ENCODE measurements around the gene ADGRL3. TPM values are rescaled to one million over a fixed set of nuclear protein-coding genes. Genes with fewer than 3 reads are reported as not detected.
"Not testable (repeated sequence)": the region's sequence is repeated elsewhere in the genome, so short reads cannot be mapped to it uniquely, and the experiment has no call there.

The ADGRL3 gene
- total and polyA plus RNA-seq, 7 donors = 0.06 to 2.8 (median 0.42) TPM

DNA sequence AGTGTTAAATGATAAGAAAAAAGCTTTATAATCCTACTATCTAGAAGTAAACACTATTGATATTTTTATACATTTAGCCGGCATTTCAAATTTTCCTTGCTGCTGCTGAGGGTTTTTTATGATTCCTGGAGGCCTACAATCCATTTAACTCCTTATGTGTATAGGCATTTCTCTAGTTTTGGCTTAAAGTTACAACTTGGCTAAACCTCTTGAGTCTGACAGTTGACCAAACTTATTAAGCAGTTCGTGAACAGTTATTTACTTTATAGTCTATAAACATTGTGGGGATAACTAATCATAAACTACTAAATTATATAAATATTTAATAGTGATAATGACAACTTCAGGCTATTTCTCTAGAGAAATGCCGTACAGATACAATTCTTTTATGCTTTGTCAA is 141.9 kb downstream of the ADGRL3 start:
- Histone ChIP-seq H3K27ac (no peak overlapping the region), H3K4me1 (no peaks in the 10 kb centered on the region), H3K27me3 (ENCODE audit: insufficient read depth in 3 of 3, low read length in 2 of 3) (no peaks in the 10 kb centered on the region), H3K9me3 (no peaks in the 10 kb centered on the region), H3K36me3 (ENCODE audit: insufficient read depth in 1 of 2, low read depth in 1 of 2) (no peaks in the 10 kb centered on the region), H3K4me3 (no peak overlapping the region)
- intact Hi-C loops (cut with DNase I) = no loop called here
- TF ChIP-seq, protein P1, sequence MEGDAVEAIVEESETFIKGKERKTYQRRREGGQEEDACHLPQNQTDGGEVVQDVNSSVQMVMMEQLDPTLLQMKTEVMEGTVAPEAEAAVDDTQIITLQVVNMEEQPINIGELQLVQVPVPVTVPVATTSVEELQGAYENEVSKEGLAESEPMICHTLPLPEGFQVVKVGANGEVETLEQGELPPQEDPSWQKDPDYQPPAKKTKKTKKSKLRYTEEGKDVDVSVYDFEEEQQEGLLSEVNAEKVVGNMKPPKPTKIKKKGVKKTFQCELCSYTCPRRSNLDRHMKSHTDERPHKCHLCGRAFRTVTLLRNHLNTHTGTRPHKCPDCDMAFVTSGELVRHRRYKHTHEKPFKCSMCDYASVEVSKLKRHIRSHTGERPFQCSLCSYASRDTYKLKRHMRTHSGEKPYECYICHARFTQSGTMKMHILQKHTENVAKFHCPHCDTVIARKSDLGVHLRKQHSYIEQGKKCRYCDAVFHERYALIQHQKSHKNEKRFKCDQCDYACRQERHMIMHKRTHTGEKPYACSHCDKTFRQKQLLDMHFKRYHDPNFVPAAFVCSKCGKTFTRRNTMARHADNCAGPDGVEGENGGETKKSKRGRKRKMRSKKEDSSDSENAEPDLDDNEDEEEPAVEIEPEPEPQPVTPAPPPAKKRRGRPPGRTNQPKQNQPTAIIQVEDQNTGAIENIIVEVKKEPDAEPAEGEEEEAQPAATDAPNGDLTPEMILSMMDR (IDR thresholded peaks at IDR 0.05) = no peak
- DNase-seq (no peak), ATAC-seq (no peak)
- WGBS, 3 donors = 80 to 82% (median 80%) methylated on average over 3 of the region's 3 CpGs

DNA sequence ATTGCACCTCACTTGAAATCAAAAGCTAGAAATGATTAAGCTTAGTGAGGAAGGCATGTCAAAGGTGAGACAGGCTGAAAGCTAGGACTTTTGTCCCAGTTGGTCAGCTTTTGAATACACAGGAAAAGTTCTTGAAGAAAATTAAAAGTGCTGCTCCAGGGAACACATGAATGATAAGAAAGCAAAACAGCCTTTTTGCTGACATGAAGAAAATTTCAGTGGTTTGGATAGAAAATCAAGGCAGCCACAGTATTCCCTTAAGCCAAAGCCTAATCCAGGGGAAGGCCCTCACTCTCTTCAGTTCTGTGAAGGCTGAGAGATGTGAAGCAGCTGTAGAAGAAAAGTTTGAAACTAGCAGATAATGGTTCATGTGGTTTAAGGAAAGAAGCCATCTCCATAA is 150.8 kb downstream of the ADGRL3 start:
- intact Hi-C loops (cut with DNase I) = no loop called here

DNA sequence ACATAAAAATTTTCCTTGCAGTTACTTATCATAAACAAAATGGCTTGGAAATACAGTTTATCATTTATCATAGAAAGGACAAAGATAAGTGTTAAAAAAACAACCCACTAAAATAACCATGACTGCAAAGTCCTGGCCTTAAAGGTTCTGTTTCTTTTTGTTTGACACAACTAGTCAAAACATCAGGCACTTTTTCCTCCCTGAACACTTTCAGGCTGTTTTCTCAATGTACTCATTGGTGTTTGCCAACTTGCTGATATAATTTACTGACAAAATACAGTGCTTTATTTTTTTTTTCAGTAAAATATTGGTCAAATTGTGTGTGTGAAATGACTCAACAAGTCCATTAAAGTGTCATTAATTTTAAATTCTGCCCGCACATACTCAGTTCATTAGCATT is 156.6 kb downstream of the ADGRL3 start:
- no peak overlapping the region for H3K27ac ChIP-seq
- no peaks in the 10 kb centered on the region for H3K9me3 ChIP-seq
- DNase-seq = no peak
- H3K4me3 ChIP-seq = no peak overlapping the region
- no peaks in the 10 kb centered on the region for H3K27me3 ChIP-seq (ENCODE audit: insufficient read depth in 3 of 3, low read length in 2 of 3)
- H3K4me1 ChIP-seq = no peaks in the 10 kb centered on the region
- intact Hi-C loops (cut with DNase I) = no loop called here
- TF ChIP-seq, protein P1 (IDR thresholded peaks at IDR 0.05) = no peak
- H3K36me3 ChIP-seq (ENCODE audit: insufficient read depth in 1 of 2, low read depth in 1 of 2) = no peaks in the 10 kb centered on the region
- WGBS, 3 donors = 85 to 93% (median 91%) methylated on average over 1 of the region's 1 CpG
- no peak for ATAC-seq

More for the DNA sequence above, 150.8 kb downstream of the ADGRL3 start:
- Histone ChIP-seq H3K36me3 (ENCODE audit: insufficient read depth in 1 of 2, low read depth in 1 of 2) (no peaks in the 10 kb centered on the region), H3K27ac (no peak overlapping the region), H3K4me3 (no peak overlapping the region), H3K4me1 (no peaks in the 10 kb centered on the region), H3K9me3 (no peaks in the 10 kb centered on the region), H3K27me3 (ENCODE audit: insufficient read depth in 3 of 3, low read length in 2 of 3) (no peaks in the 10 kb centered on the region)
- ATAC-seq (no peak), DNase-seq (no peak)
- TF ChIP-seq, protein P1 (IDR thresholded peaks at IDR 0.05) = no peak

DNA sequence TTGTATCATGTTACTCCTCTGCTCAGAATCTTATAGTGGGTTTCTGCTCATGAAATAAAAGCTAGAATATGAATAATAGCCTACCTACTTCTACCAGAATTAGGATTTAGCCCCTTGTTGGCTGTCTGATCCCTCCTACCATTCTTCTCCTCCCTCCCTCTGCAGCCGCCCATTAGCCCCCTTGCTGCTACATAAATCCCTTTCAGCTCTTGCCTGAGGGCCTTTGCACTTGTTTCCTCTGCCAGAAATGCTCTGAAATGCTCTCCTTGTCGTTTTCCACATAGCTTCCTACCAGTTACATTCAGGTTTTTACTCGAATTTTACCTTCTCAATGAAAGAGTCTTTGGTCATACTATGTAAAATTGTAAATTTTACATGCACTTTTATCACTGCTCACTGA is 159.2 kb downstream of the ADGRL3 start:
- intact Hi-C loops (cut with DNase I) = no loop called here
- TF ChIP-seq, protein P1 (IDR thresholded peaks at IDR 0.05) = no peak
- DNase-seq = no peak
- H3K9me3 ChIP-seq = no peaks in the 10 kb centered on the region
- WGBS, 3 donors = 68 to 81% (median 69%) methylated on average over 3 of the region's 3 CpGs
- no peaks in the 10 kb centered on the region for H3K36me3 ChIP-seq (ENCODE audit: insufficient read depth in 1 of 2, low read depth in 1 of 2)
- no peak overlapping the region for H3K4me3 ChIP-seq
- no peak overlapping the region for H3K27ac ChIP-seq
- no peaks in the 10 kb centered on the region for H3K27me3 ChIP-seq (ENCODE audit: insufficient read depth in 3 of 3, low read length in 2 of 3)
- no peaks in the 10 kb centered on the region for H3K4me1 ChIP-seq
- ATAC-seq = no peak

DNA sequence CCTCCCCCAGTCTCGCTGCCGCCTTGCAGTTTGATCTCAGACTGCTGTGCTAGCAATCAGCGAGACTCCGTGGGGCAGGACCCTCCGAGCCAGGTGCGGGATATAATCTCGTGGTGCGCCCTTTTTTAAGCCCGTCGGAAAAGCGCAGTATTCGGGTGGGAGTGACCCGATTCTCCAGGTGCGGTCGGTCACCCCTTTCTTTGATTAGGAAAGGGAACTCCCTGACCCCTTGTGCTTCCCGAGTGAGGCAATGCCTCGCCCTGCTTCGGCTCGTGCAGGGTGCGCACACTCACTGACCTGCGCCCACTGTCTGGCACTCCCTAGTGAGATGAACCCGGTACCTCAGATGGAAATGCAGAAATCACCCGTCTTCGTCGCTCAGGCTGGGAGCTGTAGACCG is 172.7 kb downstream of the ADGRL3 start:
- 92 to 94% (median 93%) methylated on average over 26 of the region's 26 CpGs for whole genome bisulfite sequencing, 3 donors
- H3K27ac ChIP-seq; ATAC-seq; H3K9me3 ChIP-seq; H3K4me3 ChIP-seq; H3K36me3 ChIP-seq (ENCODE audit: insufficient read depth in 1 of 2, low read depth in 1 of 2); DNase-seq; H3K27me3 ChIP-seq (ENCODE audit: insufficient read depth in 3 of 3, low read length in 2 of 3); H3K4me1 ChIP-seq; intact Hi-C loops (cut with DNase I): not testable (repeated sequence)

Measured in psoas muscle (tissue), 8 donors.